ENCODE data around the gene TARBP2.
A peak's percentile ranks its signal among the peaks of the same experiment; 100 is the strongest.

GRCh38 chr12:53492830-53493609 lies 8.1 kb upstream of the TARBP2 start:
- TF ChIP-seq CTCF (IDR thresholded peaks at IDR 0.05) (no peak), POLR2A (IDR thresholded peaks at IDR 0.05) (peak; percentile 68)
